HepG2 (cell line): ENCODE measurements around the gene USP2. TPM values are rescaled to one million over a fixed set of nuclear protein-coding genes. Genes with fewer than 3 reads are reported as not detected.
A peak's percentile ranks its signal among the peaks of the same experiment; 100 is the strongest.

Experiments used
- AGO2 ChIP-seq: fragments of 200-400 bp; formaldehyde crosslinking; optimal IDR thresholded peaks from 2 replicates; pipeline ENCODE3; 2017; ENCODE audit warnings: mild to moderate bottlenecking, low read depth, low read length, moderate library complexity
- HDAC2 ChIP-seq: sonication (generic); formaldehyde crosslinking; IDR thresholded peaks from 2 replicates; pipeline ENCODE4 v1.4.0; 2020; ENCODE audit warnings: missing genetic modification reagents
- IKZF4 ChIP-seq: sonication (generic); formaldehyde crosslinking; IDR thresholded peaks from 2 replicates; pipeline ENCODE4 v1.5.1; 2020; ENCODE audit warnings: borderline replicate concordance, mild to moderate bottlenecking, low read depth, missing genetic modification reagents; ENCODE audit errors: not compliant biosample characterization
- KDM4B ChIP-seq: sonication (generic); formaldehyde crosslinking; IDR thresholded peaks from 2 replicates; pipeline ENCODE4 v1.4.0; 2020; ENCODE audit warnings: missing genetic modification reagents
- KLF9 ChIP-seq: IDR thresholded peaks from 2 replicates; pipeline ENCODE4 v1.6.1; 2016; ENCODE audit warnings: low read depth
- SAFB2 ChIP-seq: sonication (generic); formaldehyde crosslinking; IDR thresholded peaks from 2 replicates; pipeline ENCODE4 v1.5.1; 2020; ENCODE audit warnings: missing genetic modification reagents, low read depth, mild to moderate bottlenecking, borderline replicate concordance
- SALL1 ChIP-seq: sonication (generic); formaldehyde crosslinking; IDR thresholded peaks from 2 replicates; pipeline ENCODE4 v1.8.0; 2022; ENCODE audit warnings: mild to moderate bottlenecking, missing genetic modification reagents
- SALL2 ChIP-seq: sonication (generic); formaldehyde crosslinking; IDR thresholded peaks from 2 replicates; pipeline ENCODE4 v1.8.1; 2023; ENCODE audit warnings: mild to moderate bottlenecking, missing genetic modification reagents, inconsistent platforms
- SNRNP70 ChIP-seq: fragments of 200-400 bp; formaldehyde crosslinking; IDR thresholded peaks from 2 replicates; pipeline ENCODE4 v1.6.1; 2017; ENCODE audit warnings: mild to moderate bottlenecking, low read depth, low read length, moderate library complexity
- TEAD3 ChIP-seq: optimal IDR thresholded peaks from 2 replicates; pipeline ENCODE3; 2016; ENCODE audit warnings: borderline replicate concordance
- U2AF2 ChIP-seq: fragments of 200-400 bp; formaldehyde crosslinking; IDR thresholded peaks from 2 replicates; pipeline ENCODE4 v1.6.1; 2017; ENCODE audit warnings: low read depth, mild to moderate bottlenecking, low read length
- ZFP36L2 ChIP-seq: sonication (generic); formaldehyde crosslinking; IDR thresholded peaks from 2 replicates; pipeline ENCODE4 v1.4.0; 2020; ENCODE audit warnings: missing genetic modification reagents
- ZNF367 ChIP-seq: sonication (generic); formaldehyde crosslinking; IDR thresholded peaks from 2 replicates; pipeline ENCODE4 v1.4.0; 2020; ENCODE audit warnings: missing genetic modification reagents, borderline replicate concordance
- ZNF570 ChIP-seq: sonication (generic); formaldehyde crosslinking; IDR thresholded peaks from 2 replicates; pipeline ENCODE4 v1.4.0; 2020; ENCODE audit warnings: mild to moderate bottlenecking, missing genetic modification reagents, borderline replicate concordance
- ZNF737 ChIP-seq: sonication (generic); formaldehyde crosslinking; IDR thresholded peaks from 2 replicates; pipeline ENCODE4 v1.5.0; 2020; ENCODE audit warnings: missing genetic modification reagents, mild to moderate bottlenecking, borderline replicate concordance
- polyA plus RNA-seq, 8 experiments: library from polyadenylated mRNA; depleted of rRNA in 3 of 8; stranded (reverse) in 7 of 8; unstranded in 1 of 8; fragments of >200 nt; fragmentation: Illumina TruSeq in 4 of 8; extraction: Trizol in 4 of 8; gene quantifications; 2 replicates each; pipeline versions ENCODE4 v1.2.1 to v1.2.3, GENCODE V29; 2011 to 2016; ENCODE audit warnings: low read depth in 4 of 8, missing spikeins in 1 of 8, mixed read lengths in 1 of 8; ENCODE audit not compliant: insufficient read depth in 1 of 8
- total RNA-seq, 5 experiments: library from RNA; depleted of rRNA; stranded (reverse); fragments of >200 nt; fragmentation: Illumina TruSeq; extraction: Trizol; gene quantifications; 2 replicates each; pipeline ENCODE4 v1.2.3, GENCODE V29; 2016; ENCODE audit warnings: low read depth in 1 of 5
- TF ChIP-seq, protein P1 (sequence below): sonication (generic); formaldehyde crosslinking; IDR thresholded peaks from 2 replicates; pipeline ENCODE4 v1.4.0; 2020; ENCODE audit warnings: missing genetic modification reagents
- TF ChIP-seq, protein P2 (sequence below): sonication (generic); formaldehyde crosslinking; IDR thresholded peaks from 2 replicates; pipeline ENCODE4 v1.9.0; 2021; ENCODE audit warnings: missing genetic modification reagents, mild to moderate bottlenecking, borderline replicate concordance
- TF ChIP-seq, protein P3 (sequence below): sonication (generic); formaldehyde crosslinking; IDR thresholded peaks from 2 replicates; pipeline ENCODE4 v1.8.1; 2022; ENCODE audit warnings: low read depth, mild to moderate bottlenecking, missing genetic modification reagents
- TF ChIP-seq, protein P4 (sequence below): sonication (generic); formaldehyde crosslinking; IDR thresholded peaks from 2 replicates; pipeline ENCODE4 v1.5.0; 2020; ENCODE audit warnings: missing genetic modification reagents
- TF ChIP-seq, protein P5 (sequence below): sonication (generic); formaldehyde crosslinking; IDR thresholded peaks from 2 replicates; pipeline ENCODE4 v1.4.0; 2020; ENCODE audit warnings: missing genetic modification reagents

The USP2 gene
- total and polyA plus RNA-seq, 2 of the 13 experiments (the other 11 are each of a cell fraction or from before 2014, with no cell fraction given) = 2.5 to 6.0 TPM

DNA sequence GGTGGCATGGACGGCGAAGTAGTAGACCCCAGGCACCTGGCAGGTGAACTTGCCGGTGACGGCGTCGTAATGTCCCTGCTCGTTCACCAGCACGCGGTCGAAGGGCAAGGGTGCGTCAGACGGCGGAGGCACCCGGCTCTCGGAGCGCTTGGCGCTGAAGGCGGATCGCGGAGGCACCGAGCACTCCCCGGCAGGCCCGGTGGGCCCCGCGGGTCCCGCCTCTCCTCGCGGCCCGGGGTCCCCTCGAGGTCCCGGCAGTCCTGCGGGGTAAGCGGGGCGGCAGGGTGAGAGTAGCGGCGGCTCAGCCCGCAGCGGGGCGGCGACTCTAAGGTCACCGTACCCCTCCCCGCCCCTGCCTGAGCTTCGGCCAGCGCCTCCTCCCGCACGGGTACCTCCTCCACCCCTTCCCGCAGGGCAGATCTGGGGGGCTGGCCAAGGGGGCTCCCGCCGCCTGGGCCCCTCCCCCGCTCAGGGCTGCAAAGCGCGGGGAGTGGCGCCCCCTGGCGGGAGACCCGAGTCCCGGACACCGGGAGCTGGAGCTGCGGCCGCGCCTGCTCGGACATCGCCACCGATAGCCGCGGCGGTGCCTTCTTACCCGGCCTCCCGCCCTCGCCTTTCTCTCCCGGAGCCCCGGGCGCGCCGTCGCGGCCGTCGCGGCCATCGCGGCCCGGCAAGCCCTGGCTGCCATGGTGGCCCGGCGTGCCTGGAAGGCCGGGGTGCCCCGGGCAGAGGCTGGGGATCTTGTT, 41.7 kb downstream of the USP2 start (continued):
- TF ChIP-seq, protein P1, sequence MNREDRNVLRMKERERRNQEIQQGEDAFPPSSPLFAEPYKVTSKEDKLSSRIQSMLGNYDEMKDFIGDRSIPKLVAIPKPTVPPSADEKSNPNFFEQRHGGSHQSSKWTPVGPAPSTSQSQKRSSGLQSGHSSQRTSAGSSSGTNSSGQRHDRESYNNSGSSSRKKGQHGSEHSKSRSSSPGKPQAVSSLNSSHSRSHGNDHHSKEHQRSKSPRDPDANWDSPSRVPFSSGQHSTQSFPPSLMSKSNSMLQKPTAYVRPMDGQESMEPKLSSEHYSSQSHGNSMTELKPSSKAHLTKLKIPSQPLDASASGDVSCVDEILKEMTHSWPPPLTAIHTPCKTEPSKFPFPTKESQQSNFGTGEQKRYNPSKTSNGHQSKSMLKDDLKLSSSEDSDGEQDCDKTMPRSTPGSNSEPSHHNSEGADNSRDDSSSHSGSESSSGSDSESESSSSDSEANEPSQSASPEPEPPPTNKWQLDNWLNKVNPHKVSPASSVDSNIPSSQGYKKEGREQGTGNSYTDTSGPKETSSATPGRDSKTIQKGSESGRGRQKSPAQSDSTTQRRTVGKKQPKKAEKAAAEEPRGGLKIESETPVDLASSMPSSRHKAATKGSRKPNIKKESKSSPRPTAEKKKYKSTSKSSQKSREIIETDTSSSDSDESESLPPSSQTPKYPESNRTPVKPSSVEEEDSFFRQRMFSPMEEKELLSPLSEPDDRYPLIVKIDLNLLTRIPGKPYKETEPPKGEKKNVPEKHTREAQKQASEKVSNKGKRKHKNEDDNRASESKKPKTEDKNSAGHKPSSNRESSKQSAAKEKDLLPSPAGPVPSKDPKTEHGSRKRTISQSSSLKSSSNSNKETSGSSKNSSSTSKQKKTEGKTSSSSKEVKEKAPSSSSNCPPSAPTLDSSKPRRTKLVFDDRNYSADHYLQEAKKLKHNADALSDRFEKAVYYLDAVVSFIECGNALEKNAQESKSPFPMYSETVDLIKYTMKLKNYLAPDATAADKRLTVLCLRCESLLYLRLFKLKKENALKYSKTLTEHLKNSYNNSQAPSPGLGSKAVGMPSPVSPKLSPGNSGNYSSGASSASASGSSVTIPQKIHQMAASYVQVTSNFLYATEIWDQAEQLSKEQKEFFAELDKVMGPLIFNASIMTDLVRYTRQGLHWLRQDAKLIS (CRISPR knock-in tag) = no peak
- no peak for TF ChIP-seq KLF9 (CRISPR knock-in tag)
- TF ChIP-seq ZNF570 (CRISPR knock-in tag) = no peak
- no peak for TF ChIP-seq HDAC2 (CRISPR knock-in tag)
- TF ChIP-seq, protein P2, sequence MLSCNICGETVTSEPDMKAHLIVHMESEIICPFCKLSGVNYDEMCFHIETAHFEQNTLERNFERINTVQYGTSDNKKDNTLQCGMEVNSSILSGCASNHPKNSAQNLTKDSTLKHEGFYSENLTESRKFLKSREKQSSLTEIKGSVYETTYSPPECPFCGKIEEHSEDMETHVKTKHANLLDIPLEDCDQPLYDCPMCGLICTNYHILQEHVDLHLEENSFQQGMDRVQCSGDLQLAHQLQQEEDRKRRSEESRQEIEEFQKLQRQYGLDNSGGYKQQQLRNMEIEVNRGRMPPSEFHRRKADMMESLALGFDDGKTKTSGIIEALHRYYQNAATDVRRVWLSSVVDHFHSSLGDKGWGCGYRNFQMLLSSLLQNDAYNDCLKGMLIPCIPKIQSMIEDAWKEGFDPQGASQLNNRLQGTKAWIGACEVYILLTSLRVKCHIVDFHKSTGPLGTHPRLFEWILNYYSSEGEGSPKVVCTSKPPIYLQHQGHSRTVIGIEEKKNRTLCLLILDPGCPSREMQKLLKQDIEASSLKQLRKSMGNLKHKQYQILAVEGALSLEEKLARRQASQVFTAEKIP (CRISPR knock-in tag) = no peak
- 0 out of 2 replicates have a peak, but pooled peaks have one; percentile 17 for TF ChIP-seq SAFB2 (CRISPR knock-in tag)
- TF ChIP-seq, protein P3, sequence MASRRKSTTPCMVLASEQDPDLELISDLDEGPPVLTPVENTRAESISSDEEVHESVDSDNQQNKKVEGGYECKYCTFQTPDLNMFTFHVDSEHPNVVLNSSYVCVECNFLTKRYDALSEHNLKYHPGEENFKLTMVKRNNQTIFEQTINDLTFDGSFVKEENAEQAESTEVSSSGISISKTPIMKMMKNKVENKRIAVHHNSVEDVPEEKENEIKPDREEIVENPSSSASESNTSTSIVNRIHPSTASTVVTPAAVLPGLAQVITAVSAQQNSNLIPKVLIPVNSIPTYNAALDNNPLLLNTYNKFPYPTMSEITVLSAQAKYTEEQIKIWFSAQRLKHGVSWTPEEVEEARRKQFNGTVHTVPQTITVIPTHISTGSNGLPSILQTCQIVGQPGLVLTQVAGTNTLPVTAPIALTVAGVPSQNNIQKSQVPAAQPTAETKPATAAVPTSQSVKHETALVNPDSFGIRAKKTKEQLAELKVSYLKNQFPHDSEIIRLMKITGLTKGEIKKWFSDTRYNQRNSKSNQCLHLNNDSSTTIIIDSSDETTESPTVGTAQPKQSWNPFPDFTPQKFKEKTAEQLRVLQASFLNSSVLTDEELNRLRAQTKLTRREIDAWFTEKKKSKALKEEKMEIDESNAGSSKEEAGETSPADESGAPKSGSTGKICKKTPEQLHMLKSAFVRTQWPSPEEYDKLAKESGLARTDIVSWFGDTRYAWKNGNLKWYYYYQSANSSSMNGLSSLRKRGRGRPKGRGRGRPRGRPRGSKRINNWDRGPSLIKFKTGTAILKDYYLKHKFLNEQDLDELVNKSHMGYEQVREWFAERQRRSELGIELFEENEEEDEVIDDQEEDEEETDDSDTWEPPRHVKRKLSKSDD = no peak
- TF ChIP-seq U2AF2 = no peak
- TF ChIP-seq, protein P4, sequence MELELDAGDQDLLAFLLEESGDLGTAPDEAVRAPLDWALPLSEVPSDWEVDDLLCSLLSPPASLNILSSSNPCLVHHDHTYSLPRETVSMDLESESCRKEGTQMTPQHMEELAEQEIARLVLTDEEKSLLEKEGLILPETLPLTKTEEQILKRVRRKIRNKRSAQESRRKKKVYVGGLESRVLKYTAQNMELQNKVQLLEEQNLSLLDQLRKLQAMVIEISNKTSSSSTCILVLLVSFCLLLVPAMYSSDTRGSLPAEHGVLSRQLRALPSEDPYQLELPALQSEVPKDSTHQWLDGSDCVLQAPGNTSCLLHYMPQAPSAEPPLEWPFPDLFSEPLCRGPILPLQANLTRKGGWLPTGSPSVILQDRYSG (CRISPR knock-in tag) = 0 out of 2 replicates have a peak, but pooled peaks have one; percentile 40
- TF ChIP-seq SALL2 = peak; percentile 65; the same call in 1 of the 2 replicates
- no peak for TF ChIP-seq IKZF4
- TF ChIP-seq AGO2 = peak; percentile 73
- TF ChIP-seq SNRNP70 = no peak
- TF ChIP-seq KDM4B (CRISPR knock-in tag) = no peak
- TF ChIP-seq SALL1 (CRISPR knock-in tag) = peak; percentile 45
- TF ChIP-seq ZFP36L2 = no peak
- TF ChIP-seq ZNF367 (CRISPR knock-in tag) = no peak
- no peak for TF ChIP-seq TEAD3 (CRISPR knock-in tag)
- TF ChIP-seq ZNF737 = no peak
- TF ChIP-seq, protein P5, sequence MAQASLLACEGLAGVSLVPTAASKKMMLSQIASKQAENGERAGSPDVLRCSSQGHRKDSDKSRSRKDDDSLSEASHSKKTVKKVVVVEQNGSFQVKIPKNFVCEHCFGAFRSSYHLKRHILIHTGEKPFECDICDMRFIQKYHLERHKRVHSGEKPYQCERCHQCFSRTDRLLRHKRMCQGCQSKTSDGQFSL (CRISPR knock-in tag) = no peak
